Neural cell (in vitro differentiated cells): ENCODE measurements around the gene ABCG8. TPM values are rescaled to one million over a fixed set of nuclear protein-coding genes. Genes with fewer than 3 reads are reported as not detected.

ENCODE experiments used
- H2AFZ ChIP-seq: fragments of 200-600, 300-800 bp; sonication (generic), shearing (Covaris generic); 2 replicates; pipeline ENCODE4 v1.6.0; 2014; ENCODE audit warnings: low read depth, mild to moderate bottlenecking, antibody characterized with exemption, low read length, moderate library complexity
- H3F3A ChIP-seq: fragments of 200-600 bp; shearing (Covaris generic); 2 replicates; pipeline ENCODE4 v1.6.1; 2016; ENCODE audit warnings: mild to moderate bottlenecking, moderate library complexity, mixed read lengths, antibody characterized with exemption, low read length; ENCODE audit not compliant: insufficient read depth, poor library complexity, severe bottlenecking
- H3K27ac ChIP-seq: fragments of 200-600, 300-800 bp; sonication (generic), shearing (Covaris generic); 2 replicates; pipeline ENCODE4 v1.5.1; 2014; ENCODE audit warnings: mild to moderate bottlenecking, low read length, moderate library complexity
- H3K27me3 ChIP-seq: fragments of 300-800, 200-600 bp; sonication (generic), shearing (Covaris generic); 2 replicates; pipeline ENCODE4 v1.6.0; 2014; ENCODE audit warnings: mild to moderate bottlenecking, low read depth, low read length, moderate library complexity; ENCODE audit not compliant: insufficient read depth
- H3K36me3 ChIP-seq: fragments of 300-800, 200-600 bp; sonication (generic), shearing (Covaris generic); 2 replicates; pipeline ENCODE4 v1.5.1; 2014; ENCODE audit warnings: mild to moderate bottlenecking, antibody characterized with exemption, low read length, moderate library complexity; ENCODE audit not compliant: insufficient read depth
- H3K4me2 ChIP-seq: fragments of 300-800, 200-600 bp; sonication (generic), shearing (Covaris generic); 2 replicates; pipeline ENCODE4 v1.6.0; 2014; ENCODE audit warnings: mild to moderate bottlenecking, low read length
- H3K4me3 ChIP-seq: fragments of 300-800, 200-600 bp; sonication (generic), shearing (Covaris generic); 2 replicates; pipeline ENCODE4 v1.5.1; 2014; ENCODE audit warnings: mild to moderate bottlenecking, low read length, moderate library complexity
- H3K79me2 ChIP-seq: fragments of 200-600 bp; shearing (Covaris generic); replicated peaks from 2 replicates; pipeline ENCODE4 v1.6.0; 2014; ENCODE audit warnings: mild to moderate bottlenecking, low read length, moderate library complexity; ENCODE audit not compliant: insufficient read depth
- H3K9ac ChIP-seq: fragments of 300-800, 200-600 bp; sonication (generic), shearing (Covaris generic); 2 replicates; pipeline ENCODE4 v1.6.1; 2016; ENCODE audit warnings: mild to moderate bottlenecking, low read length, mixed read lengths
- H3K9me2 ChIP-seq: fragments of 200-600 bp; shearing (Covaris generic); 2 replicates; pipeline ENCODE4 v1.6.1; 2016; ENCODE audit warnings: mild to moderate bottlenecking, low read length, mixed read lengths; ENCODE audit not compliant: insufficient read depth
- H3K9me3 ChIP-seq: fragments of 200-600, 300-800 bp; sonication (generic), shearing (Covaris generic); 2 replicates; pipeline ENCODE4 v1.6.1; 2016; ENCODE audit warnings: mild to moderate bottlenecking, mixed run types, low read length, moderate library complexity, mixed read lengths
- H4K20me1 ChIP-seq: fragments of 200-600 bp; shearing (Covaris generic); 2 replicates; pipeline ENCODE4 v1.6.1; 2016; ENCODE audit warnings: mild to moderate bottlenecking, mixed run types; ENCODE audit not compliant: insufficient read depth
- CTCF ChIP-seq: fragments of 450-650 bp; IDR thresholded peaks from 2 replicates; pipeline ENCODE4 v1.5.1; 2014; ENCODE audit warnings: antibody characterized with exemption, mild to moderate bottlenecking, moderate library complexity; ENCODE audit not compliant: poor library complexity, severe bottlenecking
- EP300 ChIP-seq: fragments of 450-650 bp; conservative IDR thresholded peaks from 2 replicates; pipeline ENCODE4 v1.6.1; 2014; ENCODE audit warnings: antibody characterized with exemption, mild to moderate bottlenecking, moderate library complexity; ENCODE audit not compliant: poor library complexity, severe bottlenecking
- EZH2 ChIP-seq: fragments of 200-600, 300-800 bp; shearing (Covaris generic), sonication (generic); IDR thresholded peaks from 2 replicates; pipeline ENCODE4 v1.6.1; 2014; ENCODE audit warnings: antibody characterized with exemption, low read length, borderline replicate concordance, mild to moderate bottlenecking; ENCODE audit not compliant: insufficient read depth, poor library complexity, severe bottlenecking
- MXI1 ChIP-seq: fragments of 450-650 bp; conservative IDR thresholded peaks from 2 replicates; pipeline ENCODE4 v1.6.1; 2014; ENCODE audit warnings: antibody characterized with exemption, mild to moderate bottlenecking; ENCODE audit not compliant: poor library complexity, severe bottlenecking
- POLR2AphosphoS5 ChIP-seq: IDR thresholded peaks from 2 replicates; pipeline ENCODE4 v1.6.1; 2012
- RAD21 ChIP-seq: fragments of 450-650 bp; conservative IDR thresholded peaks from 2 replicates; pipeline ENCODE4 v1.6.1; 2014; ENCODE audit warnings: antibody characterized with exemption, mild to moderate bottlenecking, moderate library complexity
- SMC3 ChIP-seq: fragments of 450-650 bp; conservative IDR thresholded peaks from 2 replicates; pipeline ENCODE4 v1.6.1; 2014; ENCODE audit warnings: antibody characterized with exemption, mild to moderate bottlenecking, moderate library complexity; ENCODE audit not compliant: poor library complexity
- TAF1 ChIP-seq: IDR thresholded peaks from 2 replicates; pipeline ENCODE4 v1.6.1; 2012; ENCODE audit warnings: low read depth
- polyA plus RNA-seq: library from polyadenylated mRNA; depleted of rRNA; stranded (reverse); fragments of >200 nt; gene quantifications from 2 replicates; pipeline ENCODE4 v1.2.3, GENCODE V29; 2014
- TF ChIP-seq, protein P1 (sequence below): IDR thresholded peaks from 2 replicates; pipeline ENCODE4 v1.6.1; 2012; ENCODE audit warnings: borderline replicate concordance

The ABCG8 gene
- polyA plus RNA-seq, 1 donor from 2014 or later = 0.05 TPM

- Histone ChIP-seq H3K27me3 (no peaks in the 10 kb centered on the region), H3K4me3 (no peak overlapping the region), H3K9ac (no peak overlapping the region), H3K9me2 (no peaks in the 10 kb centered on the region), H4K20me1 (no peaks in the 10 kb centered on the region), H3K4me2 (no peak overlapping the region), H2AFZ (no peak overlapping the region), H3F3A (no peaks in the 10 kb centered on the region), H3K9me3 (peaks cover 4% of the 10 kb centered on the region), H3K79me2 (no peaks in the 10 kb centered on the region), H3K36me3 (no peaks in the 10 kb centered on the region), H3K27ac (no peak overlapping the region)
- no peak for TF ChIP-seq EP300
- TF ChIP-seq, protein P1, sequence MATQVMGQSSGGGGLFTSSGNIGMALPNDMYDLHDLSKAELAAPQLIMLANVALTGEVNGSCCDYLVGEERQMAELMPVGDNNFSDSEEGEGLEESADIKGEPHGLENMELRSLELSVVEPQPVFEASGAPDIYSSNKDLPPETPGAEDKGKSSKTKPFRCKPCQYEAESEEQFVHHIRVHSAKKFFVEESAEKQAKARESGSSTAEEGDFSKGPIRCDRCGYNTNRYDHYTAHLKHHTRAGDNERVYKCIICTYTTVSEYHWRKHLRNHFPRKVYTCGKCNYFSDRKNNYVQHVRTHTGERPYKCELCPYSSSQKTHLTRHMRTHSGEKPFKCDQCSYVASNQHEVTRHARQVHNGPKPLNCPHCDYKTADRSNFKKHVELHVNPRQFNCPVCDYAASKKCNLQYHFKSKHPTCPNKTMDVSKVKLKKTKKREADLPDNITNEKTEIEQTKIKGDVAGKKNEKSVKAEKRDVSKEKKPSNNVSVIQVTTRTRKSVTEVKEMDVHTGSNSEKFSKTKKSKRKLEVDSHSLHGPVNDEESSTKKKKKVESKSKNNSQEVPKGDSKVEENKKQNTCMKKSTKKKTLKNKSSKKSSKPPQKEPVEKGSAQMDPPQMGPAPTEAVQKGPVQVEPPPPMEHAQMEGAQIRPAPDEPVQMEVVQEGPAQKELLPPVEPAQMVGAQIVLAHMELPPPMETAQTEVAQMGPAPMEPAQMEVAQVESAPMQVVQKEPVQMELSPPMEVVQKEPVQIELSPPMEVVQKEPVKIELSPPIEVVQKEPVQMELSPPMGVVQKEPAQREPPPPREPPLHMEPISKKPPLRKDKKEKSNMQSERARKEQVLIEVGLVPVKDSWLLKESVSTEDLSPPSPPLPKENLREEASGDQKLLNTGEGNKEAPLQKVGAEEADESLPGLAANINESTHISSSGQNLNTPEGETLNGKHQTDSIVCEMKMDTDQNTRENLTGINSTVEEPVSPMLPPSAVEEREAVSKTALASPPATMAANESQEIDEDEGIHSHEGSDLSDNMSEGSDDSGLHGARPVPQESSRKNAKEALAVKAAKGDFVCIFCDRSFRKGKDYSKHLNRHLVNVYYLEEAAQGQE = no peak
- no peak for TF ChIP-seq EZH2
- TF ChIP-seq CTCF = no peak
- no peak for TF ChIP-seq TAF1
- no peak for TF ChIP-seq MXI1
- no peak for TF ChIP-seq SMC3
- no peak for TF ChIP-seq POLR2AphosphoS5
- no peak for TF ChIP-seq RAD21
These were observed 41.7 kb downstream of the ABCG8 start for GRCh38 chr2:43880471-43880870.

GRCh38 chr2:43880952-43881351 lies 42.2 kb downstream of the ABCG8 start:
- H3K36me3 ChIP-seq = no peaks in the 10 kb centered on the region
- no peak for TF ChIP-seq RAD21
- no peak for TF ChIP-seq MXI1
- no peak for TF ChIP-seq POLR2AphosphoS5
- no peak for TF ChIP-seq EZH2
- TF ChIP-seq, protein P1 = no peak
- no peak for TF ChIP-seq TAF1
- TF ChIP-seq EP300 = no peak
- TF ChIP-seq SMC3 = no peak
- no peak for TF ChIP-seq CTCF
- H3K9ac ChIP-seq = no peak overlapping the region
- H3K9me2 ChIP-seq = no peaks in the 10 kb centered on the region
- no peak overlapping the region for H3K4me3 ChIP-seq
- no peaks in the 10 kb centered on the region for H4K20me1 ChIP-seq
- H2AFZ ChIP-seq = no peak overlapping the region
- no peaks in the 10 kb centered on the region for H3F3A ChIP-seq
- H3K9me3 ChIP-seq = peaks cover 4% of the 10 kb centered on the region
- no peak overlapping the region for H3K27ac ChIP-seq
- H3K27me3 ChIP-seq = no peaks in the 10 kb centered on the region
- no peaks in the 10 kb centered on the region for H3K79me2 ChIP-seq
- no peak overlapping the region for H3K4me2 ChIP-seq
